ENCODE measurements around the gene THBS4. TPM values are rescaled to one million over a fixed set of nuclear protein-coding genes. Genes with fewer than 3 reads are reported as not detected.

Gene THBS4
- total RNA-seq, 1 donor from 2014 or later: 0.29 TPM

- no peak for TF ChIP-seq CTCF (conservative IDR thresholded peaks at IDR 0.05; ENCODE audit: low read depth, low read length)
- no peak overlapping the region for H3K4me3 ChIP-seq (ENCODE audit: low read depth, low read length)
- no peak for DNase-seq (ENCODE audit: low read depth)
Measured at GRCh38 chr5:80068246-80068636, 33.1 kb downstream of the THBS4 start.

- TF ChIP-seq CTCF (conservative IDR thresholded peaks at IDR 0.05; ENCODE audit: low read depth, low read length): no peak
- no peak overlapping the region for H3K4me3 ChIP-seq (ENCODE audit: low read depth, low read length)
- DNase-seq (ENCODE audit: low read depth): no peak
Measured at GRCh38 chr5:80068775-80069174, 33.6 kb downstream of the THBS4 start.

- H3K4me3 ChIP-seq (ENCODE audit: low read depth, low read length): no peak overlapping the region
- DNase-seq (ENCODE audit: low read depth): no peak
- no peak for TF ChIP-seq CTCF (conservative IDR thresholded peaks at IDR 0.05; ENCODE audit: low read depth, low read length)
Measured at GRCh38 chr5:80069251-80069800, 34.2 kb downstream of the THBS4 start.

GRCh38 chr5:80069918-80070318 lies 34.8 kb downstream of the THBS4 start:
- H3K4me3 ChIP-seq (ENCODE audit: low read depth, low read length): no peak overlapping the region
- no peak for TF ChIP-seq CTCF (conservative IDR thresholded peaks at IDR 0.05; ENCODE audit: low read depth, low read length)
- DNase-seq (ENCODE audit: low read depth): no peak

- no peak for DNase-seq (ENCODE audit: low read depth)
- no peak overlapping the region for H3K4me3 ChIP-seq (ENCODE audit: low read depth, low read length)
- no peak for TF ChIP-seq CTCF (conservative IDR thresholded peaks at IDR 0.05; ENCODE audit: low read depth, low read length)
Measured at GRCh38 chr5:80070338-80071056, 35.3 kb downstream of the THBS4 start.

- no peak for TF ChIP-seq CTCF (conservative IDR thresholded peaks at IDR 0.05; ENCODE audit: low read depth, low read length)
- DNase-seq (ENCODE audit: low read depth): no peak
- no peak overlapping the region for H3K4me3 ChIP-seq (ENCODE audit: low read depth, low read length)
Measured at GRCh38 chr5:80071510-80072021, 36.4 kb downstream of the THBS4 start.
